B cell (primary cell): Measurements from ENCODE around the gene SERTM1. TPM values are rescaled to one million over a fixed set of nuclear protein-coding genes. Genes with fewer than 3 reads are reported as not detected.

Source experiments
- ATAC-seq: fragments of 200-7000 bp; cut with Tn5 transposase; one replicate; pipeline ENCODE4 v1.10.0; 2021; ENCODE audit warnings: low read depth, mild to moderate bottlenecking, moderate number of reproducible peaks, moderate library complexity
- CTCF ChIA-PET: fragments of 350-600 bp; sonication (Branson Sonifier 250); formaldehyde crosslinking; loops from one replicate; lab custom pipeline; 2021; ENCODE audit warnings: antibody characterized with exemption, inconsistent platforms; lab: Charles Lee
- POLR2A ChIA-PET: fragments of 350-600 bp; sonication (Branson Sonifier 250); formaldehyde crosslinking; loops from one replicate; lab custom pipeline; 2021; ENCODE audit warnings: antibody characterized with exemption; lab: Charles Lee
- DNase-seq: peaks from one replicate; pipeline ENCODE4 v3.0.0; 2013
- H2AFZ ChIP-seq: 2 replicates; pipeline ENCODE4 v1.6.1; 2012; ENCODE audit warnings: mild to moderate bottlenecking, low read depth, low read length; ENCODE audit not compliant: insufficient read depth, poor library complexity, severe bottlenecking
- H3K27ac ChIP-seq, 2 donors: 1 replicate in 1 of 2; 2 replicates in 1 of 2; pipeline ENCODE4 v1.5.1; 2012 to 2013; ENCODE audit warnings: low read length in 2 of 2, mild to moderate bottlenecking in 2 of 2, moderate library complexity in 1 of 2
- H3K27me3 ChIP-seq, 4 experiments: fragments of 200-600 bp in 1 of 4; sonication (generic) in 1 of 4; replicated peaks in 1 of 4; 1 replicate in 2 of 4; 2 replicates in 2 of 4; pipeline versions ENCODE4 v1.6.1 to v1.7.0; 2013 to 2016; ENCODE audit warnings: low read length in 3 of 4, mild to moderate bottlenecking in 2 of 4, mixed read lengths in 1 of 4, moderate library complexity in 1 of 4; ENCODE audit not compliant: insufficient read depth in 4 of 4, control insufficient read depth in 3 of 4; ENCODE audit errors: control extremely low read depth in 1 of 4
- H3K36me3 ChIP-seq, 2 experiments: replicated peaks in 1 of 2; 1 replicate in 1 of 2; 2 replicates in 1 of 2; pipeline versions ENCODE4 v1.6.1 to v1.7.1; 2013; ENCODE audit warnings: low read length in 1 of 2; ENCODE audit not compliant: insufficient read depth in 2 of 2, control insufficient read depth in 1 of 2; ENCODE audit errors: control extremely low read depth in 1 of 2, extremely low read depth in 1 of 2
- H3K4me1 ChIP-seq, 2 donors: fragments of 200-600 bp in 1 of 2; sonication (generic) in 1 of 2; 1 replicate in 1 of 2; 2 replicates in 1 of 2; pipeline versions ENCODE4 v1.5.1 to v1.6.1; 2013 to 2017; ENCODE audit warnings: low read length in 2 of 2; ENCODE audit not compliant: control insufficient read depth in 2 of 2, insufficient read depth in 2 of 2
- H3K4me2 ChIP-seq: replicated peaks from 2 replicates; pipeline ENCODE3; 2012; ENCODE audit warnings: mild to moderate bottlenecking, low read depth, low read length; ENCODE audit not compliant: poor library complexity, severe bottlenecking
- H3K4me3 ChIP-seq, 5 experiments: fragments of 200-600 bp in 1 of 5; sonication (generic) in 1 of 5; 1 replicate in 3 of 5; 2 replicates in 2 of 5; pipeline versions ENCODE4 v1.5.1 to v1.7.0; 2011 to 2016; ENCODE audit warnings: low read length in 4 of 5, mild to moderate bottlenecking in 4 of 5, low read depth in 2 of 5, control low read depth in 1 of 5, moderate library complexity in 1 of 5; ENCODE audit not compliant: insufficient read depth in 1 of 5; ENCODE audit errors: control extremely low read depth in 1 of 5, extremely low read depth in 1 of 5
- H3K79me2 ChIP-seq: fragments of 200-600 bp; sonication (generic); one replicate; pipeline ENCODE4 v1.6.0; 2016; ENCODE audit warnings: low read length; ENCODE audit not compliant: control insufficient read depth, insufficient read depth
- H3K9ac ChIP-seq: fragments of 200-600 bp; sonication (generic); 2 replicates; pipeline ENCODE4 v1.6.1; 2017; ENCODE audit warnings: mild to moderate bottlenecking, low read length, moderate library complexity
- H3K9me3 ChIP-seq, 3 donors: one replicate each; pipeline versions ENCODE4 v1.6.1 to v1.7.1; 2013; ENCODE audit warnings: low read length in 2 of 3; ENCODE audit not compliant: control insufficient read depth in 2 of 3, insufficient read depth in 1 of 3; ENCODE audit errors: control extremely low read depth in 1 of 3
- H4K20me1 ChIP-seq: 2 replicates; pipeline ENCODE4 v1.6.0; 2012; ENCODE audit warnings: mild to moderate bottlenecking, low read length; ENCODE audit not compliant: insufficient read depth, control insufficient read depth, poor library complexity, severe bottlenecking
- H3K27ac Mint-ChIP-seq: one replicate; pipeline ENCODE4 v1.8.0; 2021; ENCODE audit warnings: mixed read lengths
- H3K27me3 Mint-ChIP-seq: one replicate; pipeline ENCODE4 v1.8.0; 2021; ENCODE audit warnings: mixed read lengths
- H3K4me1 Mint-ChIP-seq: one replicate; pipeline ENCODE4 v1.8.0; 2021; ENCODE audit warnings: mixed read lengths
- H3K4me3 Mint-ChIP-seq: one replicate; pipeline ENCODE4 v1.8.0; 2021; ENCODE audit warnings: mixed read lengths
- H3K9me3 Mint-ChIP-seq: one replicate; pipeline ENCODE4 v1.8.0; 2022; ENCODE audit warnings: mixed read lengths; ENCODE audit not compliant: insufficient read depth
- EZH2 ChIP-seq: IDR thresholded peaks from 2 replicates; pipeline ENCODE4 v1.6.1; 2012; ENCODE audit warnings: borderline replicate concordance, low read depth, mild to moderate bottlenecking, moderate library complexity, low read length; ENCODE audit not compliant: insufficient read depth, poor library complexity, severe bottlenecking
- WGBS: methylation state at CpG from one replicate; pipeline ENCODE4 v1.1.5; 2013; ENCODE audit warnings: missing lambda C conversion rate; ENCODE audit not compliant: insufficient coverage; 5-methylcytosine and 5-hydroxymethylcytosine counted together
- intact Hi-C: fragments of 100-400 bp; cut with micrococcal nuclease; formaldehyde crosslinking; loops from one replicate; pipeline ENCODE4 v1.10.0; 2022
- polyA plus RNA-seq: library from polyadenylated mRNA; depleted of rRNA; stranded (reverse); fragments of >200 nt; gene quantifications from 2 replicates; pipeline ENCODE4 v1.2.3, GENCODE V29; 2012
- total RNA-seq, 2 donors: library from RNA; stranded (reverse); fragments of 120-200 nt in 1 of 2; gene quantifications; 1 replicate in 1 of 2; 2 replicates in 1 of 2; pipeline versions ENCODE4 v1.2.3 to v1.2.4, GENCODE V29; 2013 to 2022
- TF ChIP-seq, protein P1 (sequence below): fragments of 200-600 bp; IDR thresholded peaks from one replicate; pipeline ENCODE4 v1.8.0; 2022; ENCODE audit warnings: antibody characterized with exemption, mild to moderate bottlenecking

SERTM1 gene
- total and polyA plus RNA-seq, 2 donors (not counting 1 experiment from before 2014, with no cell fraction given) = not detected

- intact Hi-C loops = no loop called here
- H3K79me2 ChIP-seq = no peaks in the 10 kb centered on the region
- ATAC-seq (no peak), DNase-seq (no peak)
- no peak overlapping the region for H3K4me3 ChIP-seq
- no peak overlapping the region for H3K9ac ChIP-seq
- H3K4me2 ChIP-seq = no peak overlapping the region
- H2AFZ ChIP-seq = no peak overlapping the region
- no peaks in the 10 kb centered on the region for H4K20me1 ChIP-seq
- H3K36me3 ChIP-seq = no peaks in the 10 kb centered on the region
- Mint-ChIP-seq H3K4me1 (no peaks in the 10 kb centered on the region), H3K4me3 (no peak overlapping the region), H3K9me3 (no peaks in the 10 kb centered on the region), H3K27ac (no peak overlapping the region), H3K27me3 (peaks cover 9% of the 10 kb centered on the region)
- TF ChIP-seq EZH2 = no peak
- TF ChIP-seq, protein P1, sequence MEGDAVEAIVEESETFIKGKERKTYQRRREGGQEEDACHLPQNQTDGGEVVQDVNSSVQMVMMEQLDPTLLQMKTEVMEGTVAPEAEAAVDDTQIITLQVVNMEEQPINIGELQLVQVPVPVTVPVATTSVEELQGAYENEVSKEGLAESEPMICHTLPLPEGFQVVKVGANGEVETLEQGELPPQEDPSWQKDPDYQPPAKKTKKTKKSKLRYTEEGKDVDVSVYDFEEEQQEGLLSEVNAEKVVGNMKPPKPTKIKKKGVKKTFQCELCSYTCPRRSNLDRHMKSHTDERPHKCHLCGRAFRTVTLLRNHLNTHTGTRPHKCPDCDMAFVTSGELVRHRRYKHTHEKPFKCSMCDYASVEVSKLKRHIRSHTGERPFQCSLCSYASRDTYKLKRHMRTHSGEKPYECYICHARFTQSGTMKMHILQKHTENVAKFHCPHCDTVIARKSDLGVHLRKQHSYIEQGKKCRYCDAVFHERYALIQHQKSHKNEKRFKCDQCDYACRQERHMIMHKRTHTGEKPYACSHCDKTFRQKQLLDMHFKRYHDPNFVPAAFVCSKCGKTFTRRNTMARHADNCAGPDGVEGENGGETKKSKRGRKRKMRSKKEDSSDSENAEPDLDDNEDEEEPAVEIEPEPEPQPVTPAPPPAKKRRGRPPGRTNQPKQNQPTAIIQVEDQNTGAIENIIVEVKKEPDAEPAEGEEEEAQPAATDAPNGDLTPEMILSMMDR = no peak
- H3K9me3 ChIP-seq = no peaks in the 10 kb centered on the region
- WGBS = no CpG with 5 or more reads among the region's 9 CpGs
- H3K27ac ChIP-seq = no peak overlapping the region
- POLR2A ChIA-PET = no interaction called here
- H3K27me3 ChIP-seq = no peaks in the 10 kb centered on the region
- no peaks in the 10 kb centered on the region for H3K4me1 ChIP-seq
- CTCF ChIA-PET = no interaction called here
Observed at GRCh38 chr13:36696410-36697010, 22.7 kb downstream of the SERTM1 start.

- ATAC-seq (no peak), DNase-seq (no peak)
- Histone ChIP-seq H3K36me3 (no peaks in the 10 kb centered on the region), H2AFZ (no peak overlapping the region), H3K79me2 (no peaks in the 10 kb centered on the region), H3K4me3 (no peak overlapping the region), H3K4me2 (no peak overlapping the region), H3K9me3 (no peaks in the 10 kb centered on the region), H3K9ac (no peak overlapping the region), H3K27ac (no peak overlapping the region), H4K20me1 (no peaks in the 10 kb centered on the region), H3K4me1 (no peaks in the 10 kb centered on the region), H3K27me3 (no peaks in the 10 kb centered on the region)
- ChIA-PET POLR2A (no interaction called here), CTCF (no interaction called here)
- H3K9me3 Mint-ChIP-seq = no peaks in the 10 kb centered on the region
- no peak overlapping the region for H3K4me3 Mint-ChIP-seq
- WGBS = 86% methylated on average over 3 of the region's 5 CpGs
- no peaks in the 10 kb centered on the region for H3K4me1 Mint-ChIP-seq
- no peak for TF ChIP-seq EZH2
- TF ChIP-seq, protein P1 = no peak
- intact Hi-C loops = no loop called here
- peaks cover 3% of the 10 kb centered on the region for H3K27me3 Mint-ChIP-seq
- H3K27ac Mint-ChIP-seq = no peak overlapping the region
Observed at GRCh38 chr13:36700170-36700569, 26.4 kb downstream of the SERTM1 start.
